Measurements from ENCODE around the gene WDR5. TPM values are rescaled to one million over a fixed set of nuclear protein-coding genes. Genes with fewer than 3 reads are reported as not detected.

WDR5 gene
- total RNA-seq, 1 experiment from 2014 or later, result 51.7 TPM

- POLR2A ChIA-PET, result no interaction called here
- no TSS peak for BruUV-seq (replicated peaks)
- no peaks in the 10 kb centered on the region for H3K27me3 ChIP-seq (replicated peaks; ENCODE audit: control insufficient read depth, insufficient read depth, low read length)
- H3K4me3 Mint-ChIP-seq (ENCODE audit: unreplicated experiment), result no peak overlapping the region
- peaks cover 6% of the 10 kb centered on the region for H3K4me1 Mint-ChIP-seq (ENCODE audit: low read depth, unreplicated experiment)
- H3K27ac Mint-ChIP-seq (ENCODE audit: unreplicated experiment), result no peak overlapping the region
- no peaks in the 10 kb centered on the region; the same call in 1 of the 2 replicates for H3K36me3 ChIP-seq (ENCODE audit: control insufficient read depth, insufficient read depth, low read length)
- TF ChIP-seq CTCF (IDR thresholded peaks at IDR 0.05; ENCODE audit: insufficient read depth in 1 of 2, low read depth in 1 of 2, low read length in 1 of 2, severe bottlenecking in 1 of 2, unreplicated experiment in 1 of 2), result no peak
- no peak overlapping the region for H3K4me3 ChIP-seq (ENCODE audit: low read depth, low read length)
- H3K27me3 Mint-ChIP-seq (ENCODE audit: insufficient read depth, unreplicated experiment), result no peaks in the 10 kb centered on the region
- CTCF ChIA-PET, result interaction anchor here (0.5 to 4.0 kb wide), 7 partner anchors 45 to 279 kb away, joined by 3 to 46 read pairs (median 4); no protein-coding TSS in a partner anchor
- DNase-seq, result no peak
- no peaks in the 10 kb centered on the region for H3K4me1 ChIP-seq
- peaks cover 14% of the 10 kb centered on the region for H3K36me3 Mint-ChIP-seq (ENCODE audit: insufficient read depth, unreplicated experiment)
- intact Hi-C loops (cut with micrococcal nuclease; ENCODE audit: unreplicated experiment), result loop anchor here (1.0 to 5.0 kb wide), 3 partner anchors 47 to 257 kb away; no protein-coding TSS in a partner anchor
- H3K9me3 Mint-ChIP-seq (ENCODE audit: unreplicated experiment), result no peaks in the 10 kb centered on the region
- no peaks in the 10 kb centered on the region for H3K9me3 ChIP-seq
These were observed 34.8 kb downstream of the WDR5 start for GRCh38 chr9:134170532-134171315.

- Histone ChIP-seq H3K36me3 (ENCODE audit: control insufficient read depth, insufficient read depth, low read length) (no peaks in the 10 kb centered on the region), H3K4me1 (no peaks in the 10 kb centered on the region), H3K27me3 (replicated peaks; ENCODE audit: control insufficient read depth, insufficient read depth, low read length) (no peaks in the 10 kb centered on the region), H3K9me3 (no peaks in the 10 kb centered on the region), H3K4me3 (ENCODE audit: low read depth, low read length) (no peak overlapping the region)
- no TSS peak for BruUV-seq (replicated peaks)
- Mint-ChIP-seq H3K4me3 (ENCODE audit: unreplicated experiment) (no peak overlapping the region), H3K4me1 (ENCODE audit: low read depth, unreplicated experiment) (peaks cover 6% of the 10 kb centered on the region), H3K27ac (ENCODE audit: unreplicated experiment) (no peak overlapping the region), H3K9me3 (ENCODE audit: unreplicated experiment) (no peaks in the 10 kb centered on the region), H3K27me3 (ENCODE audit: insufficient read depth, unreplicated experiment) (no peaks in the 10 kb centered on the region), H3K36me3 (ENCODE audit: insufficient read depth, unreplicated experiment) (peaks cover 11% of the 10 kb centered on the region)
- no peak for TF ChIP-seq CTCF (IDR thresholded peaks at IDR 0.05; ENCODE audit: insufficient read depth in 1 of 2, low read depth in 1 of 2, low read length in 1 of 2, severe bottlenecking in 1 of 2, unreplicated experiment in 1 of 2)
- CTCF ChIA-PET, result interaction anchor here (0.5 to 4.0 kb wide), 7 partner anchors 44 to 278 kb away, joined by 3 to 46 read pairs (median 4); no protein-coding TSS in a partner anchor
- intact Hi-C loops (cut with micrococcal nuclease; ENCODE audit: unreplicated experiment), result loop anchor here (2.0 to 5.0 kb wide), 2 partner anchors 153 to 256 kb away; no protein-coding TSS in a partner anchor
- no peak for DNase-seq
- POLR2A ChIA-PET, result no interaction called here
These were observed 35.7 kb downstream of the WDR5 start for GRCh38 chr9:134171316-134172197.

All from Caco-2 (cell line).